HG03354 (cell line): ENCODE measurements around the gene EMC9.

ENCODE experiments used
- ATAC-seq: cut with Tn5 transposase; IDR thresholded peaks from one replicate; pipeline ENCODE4 v1.9.1; 2021; ENCODE audit warnings: mild to moderate bottlenecking; ENCODE audit not compliant: unreplicated experiment, poor library complexity, severe bottlenecking

EMC9 gene

GRCh38 chr14:24133735-24134134, 7.7 kb downstream of the EMC9 start:
- no peak for ATAC-seq

GRCh38 chr14:24132976-24133375, 8.4 kb downstream of the EMC9 start:
- ATAC-seq: no peak

GRCh38 chr14:24132061-24132685, 9.2 kb downstream of the EMC9 start:
- ATAC-seq: no peak

GRCh38 chr14:24131549-24131966, 9.8 kb downstream of the EMC9 start:
- ATAC-seq: no peak

GRCh38 chr14:24130717-24131548, 10.5 kb downstream of the EMC9 start:
- no peak for ATAC-seq

GRCh38 chr14:24130380-24130716, 11.0 kb downstream of the EMC9 start, which contains the start of gene FITM1:
Gene FITM1 (plus strand): TSS chr14:24130659. CDS start chr14:24131564, 905 bp downstream.
- ATAC-seq: no peak

GRCh38 chr14:24129410-24129998, 11.9 kb downstream of the EMC9 start:
- ATAC-seq: no peak

GRCh38 chr14:24127673-24128072, 13.7 kb downstream of the EMC9 start:
- no peak for ATAC-seq

GRCh38 chr14:24126939-24127338, 14.5 kb downstream of the EMC9 start:
- no peak for ATAC-seq

GRCh38 chr14:24123424-24124417, 17.7 kb downstream of the EMC9 start:
- ATAC-seq: no peak

GRCh38 chr14:24122898-24123297, 18.5 kb downstream of the EMC9 start:
- ATAC-seq: no peak

GRCh38 chr14:24122416-24122815, 19.0 kb downstream of the EMC9 start:
- ATAC-seq: no peak

- no peak for ATAC-seq
Observed at GRCh38 chr14:24121210-24121609, 20.2 kb downstream of the EMC9 start.

- no peak for ATAC-seq
Observed at GRCh38 chr14:24119691-24120090, 21.7 kb downstream of the EMC9 start.

- ATAC-seq: no peak
Observed at GRCh38 chr14:24117179-24117578, 24.2 kb downstream of the EMC9 start.

GRCh38 chr14:24116128-24116814, 25.1 kb downstream of the EMC9 start:
- no peak for ATAC-seq

GRCh38 chr14:24115422-24116127, 25.8 kb downstream of the EMC9 start:
- ATAC-seq: no peak

- peak; percentile 86 for ATAC-seq
Observed at GRCh38 chr14:24114532-24115421, 26.6 kb downstream of the EMC9 start, which contains the start of the genes DCAF11 and NRL. Gene DCAF11 (plus strand): TSS chr14:24114777. CDS start chr14:24115595, 818 bp downstream. Gene NRL (minus strand): TSS chr14:24114949. CDS start chr14:24082848, 32,101 bp downstream.
